Endothelial cell of umbilical vein (primary cell): ENCODE measurements around the gene ATOH7.

Experiments used
- CTCF ChIP-seq, 2 donors: IDR thresholded peaks; 1 replicate in 1 of 2; 2 replicates in 1 of 2; pipeline ENCODE4 v1.5.1; 2011; ENCODE audit warnings: low read length in 2 of 2, mild to moderate bottlenecking in 2 of 2, moderate library complexity in 2 of 2, control low read depth in 1 of 2, inconsistent platforms in 1 of 2, low read depth in 1 of 2; ENCODE audit not compliant: insufficient read depth in 1 of 2; ENCODE audit errors: extremely low read depth in 1 of 2
- EZH2 ChIP-seq: IDR thresholded peaks from 2 replicates; pipeline ENCODE4 v1.6.1; 2012; ENCODE audit warnings: borderline replicate concordance, low read depth, mild to moderate bottlenecking, moderate library complexity, low read length, inconsistent platforms; ENCODE audit not compliant: severe bottlenecking
- FOS ChIP-seq: IDR thresholded peaks from 2 replicates; pipeline ENCODE4 v1.6.1; 2011; ENCODE audit warnings: mild to moderate bottlenecking, low read length, moderate library complexity, borderline replicate concordance; ENCODE audit not compliant: insufficient read depth
- GATA2 ChIP-seq: IDR thresholded peaks from 2 replicates; pipeline ENCODE4 v1.7.0; 2011; ENCODE audit warnings: low read depth, mild to moderate bottlenecking, moderate library complexity, mixed read lengths, low read length; ENCODE audit not compliant: insufficient read length, insufficient read depth
- MYC ChIP-seq: IDR thresholded peaks from one replicate; pipeline ENCODE4 v1.6.1; 2011; ENCODE audit warnings: mild to moderate bottlenecking, low read depth, low read length
- POLR2A ChIP-seq: IDR thresholded peaks from 2 replicates; pipeline ENCODE4 v1.6.1; 2012; ENCODE audit warnings: low read depth, mild to moderate bottlenecking, control low read depth, low read length
- POLR2AphosphoS5 ChIP-seq: IDR thresholded peaks from 2 replicates; pipeline ENCODE4 v1.6.1; 2012; ENCODE audit warnings: low read depth, mild to moderate bottlenecking, control low read depth, low read length, moderate library complexity; ENCODE audit not compliant: insufficient read depth

- TF ChIP-seq CTCF (IDR thresholded peaks at IDR 0.05; ENCODE audit: extremely low read depth in 1 of 2, insufficient read depth in 1 of 2, low read depth in 1 of 2, low read length in 2 of 2), result no peak
- no peak for TF ChIP-seq EZH2
- no peak for TF ChIP-seq POLR2A
- no peak for TF ChIP-seq FOS
- TF ChIP-seq MYC, result no peak
- no peak for TF ChIP-seq GATA2
- TF ChIP-seq POLR2AphosphoS5, result no peak
These were observed 17.4 kb upstream of the ATOH7 start for GRCh38 chr10:68249297-68249696.
